GM12878 (cell line): ENCODE measurements around the gene ZFPM1. TPM values are rescaled to one million over a fixed set of nuclear protein-coding genes. Genes with fewer than 3 reads are reported as not detected.

Experiments
- ATAC-seq: fragments of 200-7000 bp; cut with Tn5 transposase; 3 replicates; pipeline ENCODE4 v1.9.1; 2020; ENCODE audit warnings: mild to moderate bottlenecking, moderate library complexity
- BruUV-seq: library from RNA; stranded (reverse); fragments of 400-500 nt; replicated peaks from 2 replicates; lab custom pipeline; 2021; lab: Mats Ljungman, UMichigan
- CTCF ChIA-PET: fragments of 300-600 bp; sonication (Branson Sonifier 250); formaldehyde crosslinking; extraction: SDS; loops from one replicate; lab custom pipeline; 2021; ENCODE audit warnings: inconsistent platforms; lab: Yijun Ruan, JAX
- POLR2A ChIA-PET: fragments of 350-600 bp; formaldehyde crosslinking; extraction: SDS; loops from one replicate; lab custom pipeline; 2021; ENCODE audit warnings: inconsistent platforms; lab: Charles Lee
- RAD21 ChIA-PET: fragments of 300-600 bp; sonication (Branson Sonifier 250); formaldehyde crosslinking; loops from one replicate; lab custom pipeline; 2023; ENCODE audit warnings: antibody characterized with exemption; ENCODE audit not compliant: unreplicated experiment; lab: Charles Lee
- SMC1A ChIA-PET: fragments of 300-600 bp; sonication (Branson Sonifier 250); formaldehyde crosslinking; loops from one replicate; lab custom pipeline; 2023; ENCODE audit not compliant: unreplicated experiment, uncharacterized antibody; lab: Charles Lee
- DNase-seq: peaks from one replicate; pipeline ENCODE4 v3.0.0-alpha.2; 2011; ENCODE audit warnings: low read depth, low spot score
- FAIRE-seq: peaks from 3 replicates; lab custom pipeline; 2011; peaks lifted over from hg19 to GRCh38; lab: Jason Lieb, UNC
- H2AFZ ChIP-seq: 2 replicates; pipeline ENCODE4 v1.6.0; 2011; ENCODE audit warnings: low read depth, low read length, control low read depth; ENCODE audit not compliant: control insufficient read depth
- H3K27ac ChIP-seq: 2 replicates; pipeline ENCODE4 v1.5.1; 2011; ENCODE audit warnings: control low read depth; ENCODE audit not compliant: control insufficient read depth, insufficient read depth
- H3K27me3 ChIP-seq, 2 experiments: replicated peaks in 1 of 2; 2 replicates each; pipeline versions ENCODE4 v1.6.0 to v1.6.1; 2011; ENCODE audit warnings: low read length in 1 of 2; ENCODE audit not compliant: control insufficient read depth in 2 of 2, insufficient read depth in 2 of 2
- H3K36me3 ChIP-seq, 2 experiments: 2 replicates each; pipeline ENCODE4 v1.5.1; 2011; ENCODE audit warnings: low read length in 1 of 2; ENCODE audit not compliant: control insufficient read depth in 2 of 2, insufficient read depth in 2 of 2
- H3K4me1 ChIP-seq: 2 replicates; pipeline ENCODE4 v1.6.1; 2011; ENCODE audit warnings: mild to moderate bottlenecking, low read length, moderate library complexity, mixed read lengths; ENCODE audit not compliant: control insufficient read depth, insufficient read depth
- H3K4me2 ChIP-seq: 2 replicates; pipeline ENCODE4 v1.6.0; 2011; ENCODE audit warnings: control low read depth; ENCODE audit not compliant: control insufficient read depth, insufficient read depth
- H3K4me3 ChIP-seq: fragments of 200-600 bp; sonication (generic); 2 replicates; pipeline ENCODE4 v1.5.1; 2016
- H3K79me2 ChIP-seq: 2 replicates; pipeline ENCODE4 v1.6.0; 2011; ENCODE audit warnings: low read length; ENCODE audit not compliant: control insufficient read depth, insufficient read depth
- H3K9ac ChIP-seq: 2 replicates; pipeline ENCODE4 v1.8.0; 2011; ENCODE audit warnings: low read length, control low read depth, mixed read lengths; ENCODE audit not compliant: control insufficient read depth, insufficient read depth
- H3K9me3 ChIP-seq: replicated peaks from 3 replicates; pipeline ENCODE4 v1.5.1; 2011; ENCODE audit warnings: mild to moderate bottlenecking, low read length; ENCODE audit not compliant: control insufficient read depth, insufficient read depth
- H4K20me1 ChIP-seq: 2 replicates; pipeline ENCODE4 v1.6.0; 2011; ENCODE audit not compliant: control insufficient read depth, insufficient read depth
- CHD2 ChIP-seq: IDR thresholded peaks from 2 replicates; pipeline ENCODE4 v1.6.1; 2011; ENCODE audit warnings: low read depth, low read length, improper control_type of control experiment, borderline replicate concordance
- CREM ChIP-seq: IDR thresholded peaks from 2 replicates; pipeline ENCODE4 v1.6.1; 2014; ENCODE audit warnings: antibody characterized with exemption, low read depth
- DPF2 ChIP-seq: fragments of 450-650 bp; IDR thresholded peaks from 2 replicates; pipeline ENCODE4 v1.6.1; 2017; ENCODE audit warnings: mild to moderate bottlenecking
- E2F4 ChIP-seq: IDR thresholded peaks from 2 replicates; pipeline ENCODE4 v1.6.1; 2012; ENCODE audit warnings: low read depth, low read length, improper control_type of control experiment
- EED ChIP-seq: sonication (generic); IDR thresholded peaks from 2 replicates; pipeline ENCODE4 v1.6.1; 2016; ENCODE audit warnings: antibody characterized with exemption, low read depth
- ETV6 ChIP-seq, 2 experiments: fragments of 450-650 bp in 1 of 2; IDR thresholded peaks in 1 of 2; conservative IDR thresholded peaks in 1 of 2; 2 replicates each; pipeline ENCODE4 v1.6.1; 2014; ENCODE audit warnings: antibody characterized with exemption in 1 of 2, borderline replicate concordance in 1 of 2, low read depth in 1 of 2, mild to moderate bottlenecking in 1 of 2, moderate library complexity in 1 of 2
- FOXM1 ChIP-seq: IDR thresholded peaks from 2 replicates; pipeline ENCODE4 v1.6.1; 2012; ENCODE audit warnings: low read depth, mild to moderate bottlenecking, inconsistent platforms, low read length, moderate library complexity
- GABPA ChIP-seq: IDR thresholded peaks from 2 replicates; pipeline ENCODE4 v1.6.1; 2014; ENCODE audit warnings: antibody characterized with exemption, low read depth, mild to moderate bottlenecking, inconsistent platforms
- JUND ChIP-seq: IDR thresholded peaks from 2 replicates; pipeline ENCODE4 v1.6.1; 2012; ENCODE audit warnings: low read depth, mild to moderate bottlenecking, low read length, improper control_type of control experiment, moderate library complexity
- MEF2B ChIP-seq: fragments of 450-650 bp; IDR thresholded peaks from 2 replicates; pipeline ENCODE4 v1.6.1; 2018; ENCODE audit warnings: mild to moderate bottlenecking, moderate library complexity; ENCODE audit not compliant: partially characterized antibody, poor library complexity, severe bottlenecking
- RAD21 ChIP-seq: IDR thresholded peaks from 2 replicates; pipeline ENCODE4 v1.6.1; 2011; ENCODE audit warnings: mild to moderate bottlenecking, low read depth, low read length, moderate library complexity; ENCODE audit not compliant: insufficient read depth
- SUZ12 ChIP-seq: fragments of 200-600 bp; sonication (generic); IDR thresholded peaks from one replicate; pipeline ENCODE4 v1.6.1; 2018; ENCODE audit warnings: antibody characterized with exemption, mild to moderate bottlenecking; ENCODE audit not compliant: unreplicated experiment
- TCF7 ChIP-seq: IDR thresholded peaks from 2 replicates; pipeline ENCODE4 v1.6.1; 2014; ENCODE audit warnings: antibody characterized with exemption, borderline replicate concordance
- ZBTB40 ChIP-seq: fragments of 450-650 bp; IDR thresholded peaks from 2 replicates; pipeline ENCODE4 v1.6.1; 2016; ENCODE audit warnings: mild to moderate bottlenecking, moderate library complexity, borderline replicate concordance
- ZNF622 ChIP-seq: fragments of 450-650 bp; IDR thresholded peaks from 2 replicates; pipeline ENCODE4 v1.6.1; 2017; ENCODE audit warnings: mild to moderate bottlenecking, inconsistent platforms
- ZSCAN29 ChIP-seq: fragments of 450-650 bp; IDR thresholded peaks from 2 replicates; pipeline ENCODE4 v1.6.1; 2017; ENCODE audit warnings: mild to moderate bottlenecking, moderate library complexity
- WGBS: methylation state at CpG from one replicate; pipeline ENCODE4 v1.1.6; 2016; ENCODE audit warnings: low lambda C conversion rate; ENCODE audit not compliant: insufficient replicate concordance, insufficient coverage; ENCODE audit errors: missing lambda C conversion rate; 5-methylcytosine and 5-hydroxymethylcytosine counted together
- in situ Hi-C: fragments of 300-500 bp; cut with MboI; formaldehyde crosslinking; loops from 9 replicates; pipeline ENCODE4 v1.14.3; 2018; ENCODE audit warnings: mixed read lengths
- intact Hi-C: fragments of 100-400 bp; cut with micrococcal nuclease; formaldehyde crosslinking; loops from one replicate; pipeline ENCODE4 v1.14.2; 2022; ENCODE audit not compliant: unreplicated experiment
- polyA plus RNA-seq, 11 experiments: library from polyadenylated mRNA; depleted of rRNA in 4 of 11; unstranded in 6 of 11; stranded (reverse) in 5 of 11; fragments of >200 nt; fragmentation: Nextera tagmentation in 4 of 11; fragmentation: Illumina TruSeq in 1 of 11; extraction: Ambion mirVana in 4 of 11; extraction: Trizol in 1 of 11; gene quantifications; 1 replicate in 1 of 11; 2 replicates in 10 of 11; pipeline versions ENCODE4 v1.2.1 to v1.2.3, GENCODE V29; 2011 to 2016; ENCODE audit warnings: inconsistent platforms in 2 of 11, missing spikeins in 2 of 11, low read depth in 1 of 11
- total RNA-seq, 4 experiments: library from RNA; depleted of rRNA in 3 of 4; stranded (reverse); fragments of >200 nt in 3 of 4; fragmentation: Illumina TruSeq in 1 of 4; extraction: Trizol in 1 of 4; gene quantifications; 2 replicates each; pipeline versions ENCODE4 v1.2.1 to v1.2.3, GENCODE V29; 2013 to 2021

The ZFPM1 gene
- total and polyA plus RNA-seq, 10 of the 15 experiments (the other 5 are each of a cell fraction or from before 2014, with no cell fraction given): 0.02 to 5.1 (median 0.30) TPM

GRCh38 chr16:88499292-88499691 is 46.2 kb downstream of the ZFPM1 start:
- ChIA-PET SMC1A (no interaction called here), RAD21 (no interaction called here), CTCF (no interaction called here), POLR2A (no interaction called here)
- Histone ChIP-seq H2AFZ (no peak overlapping the region), H3K79me2 (no peaks in the 10 kb centered on the region), H3K36me3 (no peaks in the 10 kb centered on the region), H3K4me1 (no peaks in the 10 kb centered on the region), H4K20me1 (no peaks in the 10 kb centered on the region), H3K27me3 (no peaks in the 10 kb centered on the region), H3K4me2 (no peak overlapping the region), H3K9me3 (no peaks in the 10 kb centered on the region), H3K9ac (no peak overlapping the region), H3K4me3 (no peak overlapping the region), H3K27ac (no peak overlapping the region)
- in situ Hi-C loops (no loop called here), intact Hi-C loops (no loop called here)
- 79% methylated on average over 11 of the region's 19 CpGs for WGBS
- DNase-seq (no peak), ATAC-seq (no peak), FAIRE-seq (no peak)
- TF ChIP-seq E2F4 (no peak), CREM (no peak), MEF2B (no peak), TCF7 (no peak), CHD2 (no peak), DPF2 (no peak), FOXM1 (no peak), RAD21 (no peak), ZBTB40 (no peak), EED (no peak), SUZ12 (no peak), ZNF622 (no peak), ETV6 (conservative IDR thresholded peaks at IDR 0.05 in 1 of 2, IDR thresholded peaks at IDR 0.05 in 1 of 2; ENCODE audit: borderline replicate concordance in 1 of 2, low read depth in 1 of 2) (no peak), GABPA (no peak), ZSCAN29 (no peak), JUND (no peak)
- no TSS peak for BruUV-seq
